GM12878 (cell line): Measurements from ENCODE around the gene LPCAT2. TPM values are rescaled to one million over a fixed set of nuclear protein-coding genes. Genes with fewer than 3 reads are reported as not detected.

Source experiments
- ATAC-seq: fragments of 200-7000 bp; cut with Tn5 transposase; 3 replicates; pipeline ENCODE4 v1.9.1; 2020; ENCODE audit warnings: mild to moderate bottlenecking, moderate library complexity
- BruUV-seq: library from RNA; stranded (reverse); fragments of 400-500 nt; replicated peaks from 2 replicates; lab custom pipeline; 2021; lab: Mats Ljungman, UMichigan
- CTCF ChIA-PET: fragments of 300-600 bp; sonication (Branson Sonifier 250); formaldehyde crosslinking; extraction: SDS; loops from one replicate; lab custom pipeline; 2021; ENCODE audit warnings: inconsistent platforms; lab: Yijun Ruan, JAX
- POLR2A ChIA-PET: fragments of 350-600 bp; formaldehyde crosslinking; extraction: SDS; loops from one replicate; lab custom pipeline; 2021; ENCODE audit warnings: inconsistent platforms; lab: Charles Lee
- RAD21 ChIA-PET: fragments of 300-600 bp; sonication (Branson Sonifier 250); formaldehyde crosslinking; loops from one replicate; lab custom pipeline; 2023; ENCODE audit warnings: antibody characterized with exemption; ENCODE audit not compliant: unreplicated experiment; lab: Charles Lee
- SMC1A ChIA-PET: fragments of 300-600 bp; sonication (Branson Sonifier 250); formaldehyde crosslinking; loops from one replicate; lab custom pipeline; 2023; ENCODE audit not compliant: unreplicated experiment, uncharacterized antibody; lab: Charles Lee
- DNase-seq: peaks from one replicate; pipeline ENCODE4 v3.0.0-alpha.2; 2011; ENCODE audit warnings: low read depth, low spot score
- FAIRE-seq: peaks from 3 replicates; lab custom pipeline; 2011; peaks lifted over from hg19 to GRCh38; lab: Jason Lieb, UNC
- H2AFZ ChIP-seq: 2 replicates; pipeline ENCODE4 v1.6.0; 2011; ENCODE audit warnings: low read depth, low read length, control low read depth; ENCODE audit not compliant: control insufficient read depth
- H3K27ac ChIP-seq: 2 replicates; pipeline ENCODE4 v1.5.1; 2011; ENCODE audit warnings: control low read depth; ENCODE audit not compliant: control insufficient read depth, insufficient read depth
- H3K27me3 ChIP-seq, 2 experiments: replicated peaks in 1 of 2; 2 replicates each; pipeline versions ENCODE4 v1.6.0 to v1.6.1; 2011; ENCODE audit warnings: low read length in 1 of 2; ENCODE audit not compliant: control insufficient read depth in 2 of 2, insufficient read depth in 2 of 2
- H3K36me3 ChIP-seq, 2 experiments: 2 replicates each; pipeline ENCODE4 v1.5.1; 2011; ENCODE audit warnings: low read length in 1 of 2; ENCODE audit not compliant: control insufficient read depth in 2 of 2, insufficient read depth in 2 of 2
- H3K4me1 ChIP-seq: 2 replicates; pipeline ENCODE4 v1.6.1; 2011; ENCODE audit warnings: mild to moderate bottlenecking, low read length, moderate library complexity, mixed read lengths; ENCODE audit not compliant: control insufficient read depth, insufficient read depth
- H3K4me2 ChIP-seq: 2 replicates; pipeline ENCODE4 v1.6.0; 2011; ENCODE audit warnings: control low read depth; ENCODE audit not compliant: control insufficient read depth, insufficient read depth
- H3K4me3 ChIP-seq: fragments of 200-600 bp; sonication (generic); 2 replicates; pipeline ENCODE4 v1.5.1; 2016
- H3K79me2 ChIP-seq: 2 replicates; pipeline ENCODE4 v1.6.0; 2011; ENCODE audit warnings: low read length; ENCODE audit not compliant: control insufficient read depth, insufficient read depth
- H3K9ac ChIP-seq: 2 replicates; pipeline ENCODE4 v1.8.0; 2011; ENCODE audit warnings: low read length, control low read depth, mixed read lengths; ENCODE audit not compliant: control insufficient read depth, insufficient read depth
- H3K9me3 ChIP-seq: replicated peaks from 3 replicates; pipeline ENCODE4 v1.5.1; 2011; ENCODE audit warnings: mild to moderate bottlenecking, low read length; ENCODE audit not compliant: control insufficient read depth, insufficient read depth
- H4K20me1 ChIP-seq: 2 replicates; pipeline ENCODE4 v1.6.0; 2011; ENCODE audit not compliant: control insufficient read depth, insufficient read depth
- CBX5 ChIP-seq: sonication (generic); IDR thresholded peaks from 2 replicates; pipeline ENCODE4 v1.6.1; 2016; ENCODE audit warnings: low read depth, moderate library complexity, mild to moderate bottlenecking, inconsistent platforms
- CHD2 ChIP-seq: IDR thresholded peaks from 2 replicates; pipeline ENCODE4 v1.6.1; 2011; ENCODE audit warnings: low read depth, low read length, improper control_type of control experiment, borderline replicate concordance
- CREM ChIP-seq: IDR thresholded peaks from 2 replicates; pipeline ENCODE4 v1.6.1; 2014; ENCODE audit warnings: antibody characterized with exemption, low read depth
- EP300 ChIP-seq, 2 experiments: fragments of 150-350 bp in 1 of 2; IDR thresholded peaks; 2 replicates each; pipeline ENCODE4 v1.6.1; 2011 to 2012; ENCODE audit warnings: low read depth in 2 of 2, low read length in 2 of 2, borderline replicate concordance in 1 of 2, improper control_type of control experiment in 1 of 2, inconsistent platforms in 1 of 2; ENCODE audit not compliant: control insufficient read depth in 1 of 2
- ESRRA ChIP-seq: IDR thresholded peaks from 2 replicates; pipeline ENCODE4 v1.6.1; 2012; ENCODE audit warnings: mild to moderate bottlenecking, low read length, improper control_type of control experiment
- EZH2 ChIP-seq: IDR thresholded peaks from 2 replicates; pipeline ENCODE4 v1.6.1; 2012; ENCODE audit warnings: low read depth, mild to moderate bottlenecking, control low read depth, inconsistent platforms, low read length, borderline replicate concordance; ENCODE audit not compliant: control insufficient read depth
- NFYA ChIP-seq: IDR thresholded peaks from 2 replicates; pipeline ENCODE4 v1.6.1; 2011; ENCODE audit warnings: low read depth, mild to moderate bottlenecking, low read length, improper control_type of control experiment, borderline replicate concordance
- POLR2A ChIP-seq: IDR thresholded peaks from 2 replicates; pipeline ENCODE4 v1.6.1; 2011; ENCODE audit warnings: low read depth, mild to moderate bottlenecking, low read length
- PRDM15 ChIP-seq: fragments of 450-650 bp; formaldehyde crosslinking; IDR thresholded peaks from 2 replicates; pipeline ENCODE4 v1.4.0; 2020; ENCODE audit warnings: mild to moderate bottlenecking, moderate library complexity
- RFX5 ChIP-seq: IDR thresholded peaks from 2 replicates; pipeline ENCODE4 v1.6.1; 2011; ENCODE audit warnings: low read depth, low read length, improper control_type of control experiment
- SMAD5 ChIP-seq: IDR thresholded peaks from 2 replicates; pipeline ENCODE4 v1.6.1; 2016; ENCODE audit warnings: antibody characterized with exemption, low read depth
- STAT1 ChIP-seq: fragments of 450-650 bp; conservative IDR thresholded peaks from 2 replicates; pipeline ENCODE4 v1.6.1; 2014; ENCODE audit warnings: antibody characterized with exemption, mild to moderate bottlenecking
- STAT3 ChIP-seq: IDR thresholded peaks from 2 replicates; pipeline ENCODE4 v1.6.1; 2011; ENCODE audit warnings: low read depth, low read length, improper control_type of control experiment
- ZNF207 ChIP-seq: fragments of 450-650 bp; IDR thresholded peaks from 2 replicates; pipeline ENCODE4 v1.6.1; 2014; ENCODE audit warnings: antibody characterized with exemption, mild to moderate bottlenecking, borderline replicate concordance
- WGBS: methylation state at CpG from one replicate; pipeline ENCODE4 v1.1.6; 2016; ENCODE audit warnings: low lambda C conversion rate; ENCODE audit not compliant: insufficient replicate concordance, insufficient coverage; ENCODE audit errors: missing lambda C conversion rate; 5-methylcytosine and 5-hydroxymethylcytosine counted together
- in situ Hi-C: fragments of 300-500 bp; cut with MboI; formaldehyde crosslinking; loops from 9 replicates; pipeline ENCODE4 v1.14.3; 2018; ENCODE audit warnings: mixed read lengths
- intact Hi-C: fragments of 100-400 bp; cut with micrococcal nuclease; formaldehyde crosslinking; loops from one replicate; pipeline ENCODE4 v1.14.2; 2022; ENCODE audit not compliant: unreplicated experiment
- polyA plus RNA-seq, 11 experiments: library from polyadenylated mRNA; depleted of rRNA in 4 of 11; unstranded in 6 of 11; stranded (reverse) in 5 of 11; fragments of >200 nt; fragmentation: Nextera tagmentation in 4 of 11; fragmentation: Illumina TruSeq in 1 of 11; extraction: Ambion mirVana in 4 of 11; extraction: Trizol in 1 of 11; gene quantifications; 1 replicate in 1 of 11; 2 replicates in 10 of 11; pipeline versions ENCODE4 v1.2.1 to v1.2.3, GENCODE V29; 2011 to 2016; ENCODE audit warnings: inconsistent platforms in 2 of 11, missing spikeins in 2 of 11, low read depth in 1 of 11
- total RNA-seq, 4 experiments: library from RNA; depleted of rRNA in 3 of 4; stranded (reverse); fragments of >200 nt in 3 of 4; fragmentation: Illumina TruSeq in 1 of 4; extraction: Trizol in 1 of 4; gene quantifications; 2 replicates each; pipeline versions ENCODE4 v1.2.1 to v1.2.3, GENCODE V29; 2013 to 2021
- TF ChIP-seq, protein P1 (sequence below): IDR thresholded peaks from 2 replicates; pipeline ENCODE4 v1.6.1; 2011; ENCODE audit warnings: low read depth, mild to moderate bottlenecking, low read length, moderate library complexity, borderline replicate concordance; ENCODE audit errors: extremely low read depth
- TF ChIP-seq, protein P2 (sequence below): IDR thresholded peaks from 2 replicates; pipeline ENCODE4 v1.6.1; 2012; ENCODE audit warnings: improper control_type of control experiment, low read depth, low read length; ENCODE audit not compliant: insufficient replicate concordance

Gene LPCAT2
- total and polyA plus RNA-seq, 10 of the 15 experiments (the other 5 are each of a cell fraction or from before 2014, with no cell fraction given) = 0.01 TPM; not detected in 9

DNA sequence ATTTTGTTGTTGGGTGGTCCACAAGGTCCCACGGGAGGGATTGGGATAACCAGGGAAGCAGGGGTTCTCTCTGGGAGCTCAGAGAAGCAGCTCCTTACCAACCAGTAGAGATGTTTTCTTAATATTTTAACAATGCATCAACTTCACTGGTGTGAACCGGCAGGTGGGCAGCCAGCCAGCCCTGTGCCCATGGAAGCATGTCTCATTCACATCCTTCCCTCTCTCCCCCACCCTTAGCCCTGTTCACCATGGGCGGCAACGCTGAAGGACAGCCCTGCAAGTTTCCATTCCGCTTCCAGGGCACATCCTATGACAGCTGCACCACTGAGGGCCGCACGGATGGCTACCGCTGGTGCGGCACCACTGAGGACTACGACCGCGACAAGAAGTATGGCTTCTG lies 20.6 kb upstream of the LPCAT2 start:
- intact Hi-C loops = no loop called here
- Histone ChIP-seq H3K9ac (no peak overlapping the region), H2AFZ (no peak overlapping the region), H4K20me1 (no peaks in the 10 kb centered on the region), H3K4me3 (no peak overlapping the region), H3K27ac (no peak overlapping the region), H3K9me3 (no peaks in the 10 kb centered on the region), H3K79me2 (no peaks in the 10 kb centered on the region), H3K27me3 (no peaks in the 10 kb centered on the region; a peak in 1 of 4 replicates), H3K4me1 (no peaks in the 10 kb centered on the region), H3K36me3 (no peaks in the 10 kb centered on the region), H3K4me2 (no peak overlapping the region)
- CTCF ChIA-PET = no interaction called here
- no peak for FAIRE-seq
- SMC1A ChIA-PET = no interaction called here
- TF ChIP-seq SMAD5 (no peak), STAT1 (no peak), POLR2A (no peak), NFYA (no peak), PRDM15 (no peak), CREM (no peak), CBX5 (no peak), STAT3 (no peak), EZH2 (no peak), RFX5 (no peak), CHD2 (no peak), ESRRA (no peak), ZNF207 (no peak), EP300 (IDR thresholded peaks at IDR 0.05; ENCODE audit: borderline replicate concordance in 1 of 2, control insufficient read depth in 1 of 2, low read depth in 2 of 2, low read length in 2 of 2) (no peak)
- TF ChIP-seq, protein P1, sequence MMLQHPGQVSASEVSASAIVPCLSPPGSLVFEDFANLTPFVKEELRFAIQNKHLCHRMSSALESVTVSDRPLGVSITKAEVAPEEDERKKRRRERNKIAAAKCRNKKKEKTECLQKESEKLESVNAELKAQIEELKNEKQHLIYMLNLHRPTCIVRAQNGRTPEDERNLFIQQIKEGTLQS = no peak
- TF ChIP-seq, protein P2, sequence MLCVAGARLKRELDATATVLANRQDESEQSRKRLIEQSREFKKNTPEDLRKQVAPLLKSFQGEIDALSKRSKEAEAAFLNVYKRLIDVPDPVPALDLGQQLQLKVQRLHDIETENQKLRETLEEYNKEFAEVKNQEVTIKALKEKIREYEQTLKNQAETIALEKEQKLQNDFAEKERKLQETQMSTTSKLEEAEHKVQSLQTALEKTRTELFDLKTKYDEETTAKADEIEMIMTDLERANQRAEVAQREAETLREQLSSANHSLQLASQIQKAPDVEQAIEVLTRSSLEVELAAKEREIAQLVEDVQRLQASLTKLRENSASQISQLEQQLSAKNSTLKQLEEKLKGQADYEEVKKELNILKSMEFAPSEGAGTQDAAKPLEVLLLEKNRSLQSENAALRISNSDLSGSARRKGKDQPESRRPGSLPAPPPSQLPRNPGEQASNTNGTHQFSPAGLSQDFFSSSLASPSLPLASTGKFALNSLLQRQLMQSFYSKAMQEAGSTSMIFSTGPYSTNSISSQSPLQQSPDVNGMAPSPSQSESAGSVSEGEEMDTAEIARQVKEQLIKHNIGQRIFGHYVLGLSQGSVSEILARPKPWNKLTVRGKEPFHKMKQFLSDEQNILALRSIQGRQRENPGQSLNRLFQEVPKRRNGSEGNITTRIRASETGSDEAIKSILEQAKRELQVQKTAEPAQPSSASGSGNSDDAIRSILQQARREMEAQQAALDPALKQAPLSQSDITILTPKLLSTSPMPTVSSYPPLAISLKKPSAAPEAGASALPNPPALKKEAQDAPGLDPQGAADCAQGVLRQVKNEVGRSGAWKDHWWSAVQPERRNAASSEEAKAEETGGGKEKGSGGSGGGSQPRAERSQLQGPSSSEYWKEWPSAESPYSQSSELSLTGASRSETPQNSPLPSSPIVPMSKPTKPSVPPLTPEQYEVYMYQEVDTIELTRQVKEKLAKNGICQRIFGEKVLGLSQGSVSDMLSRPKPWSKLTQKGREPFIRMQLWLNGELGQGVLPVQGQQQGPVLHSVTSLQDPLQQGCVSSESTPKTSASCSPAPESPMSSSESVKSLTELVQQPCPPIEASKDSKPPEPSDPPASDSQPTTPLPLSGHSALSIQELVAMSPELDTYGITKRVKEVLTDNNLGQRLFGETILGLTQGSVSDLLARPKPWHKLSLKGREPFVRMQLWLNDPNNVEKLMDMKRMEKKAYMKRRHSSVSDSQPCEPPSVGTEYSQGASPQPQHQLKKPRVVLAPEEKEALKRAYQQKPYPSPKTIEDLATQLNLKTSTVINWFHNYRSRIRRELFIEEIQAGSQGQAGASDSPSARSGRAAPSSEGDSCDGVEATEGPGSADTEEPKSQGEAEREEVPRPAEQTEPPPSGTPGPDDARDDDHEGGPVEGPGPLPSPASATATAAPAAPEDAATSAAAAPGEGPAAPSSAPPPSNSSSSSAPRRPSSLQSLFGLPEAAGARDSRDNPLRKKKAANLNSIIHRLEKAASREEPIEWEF = no peak
- DNase-seq = no peak
- WGBS = 59% methylated on average over 12 of the region's 12 CpGs
- in situ Hi-C loops = no loop called here
- RAD21 ChIA-PET = no interaction called here
- ATAC-seq = no peak
- BruUV-seq = no TSS peak
- POLR2A ChIA-PET = no interaction called here
